K562 (cell line): ENCODE data around the gene LUZP4. TPM values are rescaled to one million over a fixed set of nuclear protein-coding genes. Genes with fewer than 3 reads are reported as not detected.

ENCODE experiments used
- ATAC-seq: fragments of 200-7000 bp; cut with Tn5 transposase; 3 replicates; pipeline ENCODE4 v1.9.1; 2020; ENCODE audit warnings: moderate library complexity
- BruUV-seq: library from RNA; stranded (reverse); fragments of 400-500 nt; replicated peaks from 2 replicates; lab custom pipeline; 2021; lab: Mats Ljungman, UMichigan
- CTCF ChIA-PET: fragments of 300-600 bp; formaldehyde crosslinking; extraction: SDS; loops from one replicate; lab custom pipeline; 2021; ENCODE audit warnings: low intra/inter-chr PET ratio; lab: Yijun Ruan, JAX
- POLR2A ChIA-PET: fragments of 300-600, 350-650 bp; sonication (Branson Sonifier 250); formaldehyde crosslinking; extraction: SDS; loops from one replicate; lab custom pipeline; 2021; ENCODE audit warnings: antibody characterized with exemption, inconsistent platforms; lab: Yijun Ruan, JAX
- DNase-seq, 4 experiments: peaks; one replicate each; pipeline versions ENCODE4 v3.0.0 to v3.0.0-alpha.2; 2011 to 2018; ENCODE audit warnings: low spot score in 3 of 4, mixed read lengths in 3 of 4; ENCODE audit errors: extremely low read depth in 1 of 4
- FAIRE-seq: peaks from 2 replicates; lab custom pipeline; 2011; peaks lifted over from hg19 to GRCh38; lab: Jason Lieb, UNC
- H2AFZ ChIP-seq: 2 replicates; pipeline ENCODE4 v1.6.0; 2011; ENCODE audit warnings: low read depth, low read length, control low read depth, inconsistent platforms
- H3K27ac ChIP-seq: fragments of 200-600 bp; 3 replicates; pipeline ENCODE4 v1.8.0; 2011; ENCODE audit warnings: low read depth, mild to moderate bottlenecking, control low read depth, inconsistent platforms, low read length, moderate library complexity, mixed read lengths; ENCODE audit errors: extremely low read depth
- H3K27me3 ChIP-seq, 2 experiments: fragments of 300-600 bp in 1 of 2; 2 replicates in 1 of 2; 3 replicates in 1 of 2; pipeline versions ENCODE4 v1.6.0 to v1.8.0; 2011; ENCODE audit warnings: inconsistent platforms in 2 of 2, low read length in 2 of 2, mild to moderate bottlenecking in 1 of 2, mixed read lengths in 1 of 2, moderate library complexity in 1 of 2; ENCODE audit not compliant: control insufficient read depth in 2 of 2, insufficient read depth in 2 of 2
- H3K36me3 ChIP-seq: fragments of 300-600 bp; 3 replicates; pipeline ENCODE4 v1.8.0; 2011; ENCODE audit warnings: mild to moderate bottlenecking, low read length, inconsistent platforms; ENCODE audit not compliant: control insufficient read depth, insufficient read depth
- H3K4me1 ChIP-seq, 2 experiments: fragments of 200-600 bp in 1 of 2; replicated peaks in 1 of 2; 2 replicates in 1 of 2; 3 replicates in 1 of 2; pipeline versions ENCODE4 v1.5.1 to v1.8.0; 2011; ENCODE audit warnings: inconsistent platforms in 2 of 2, low read length in 2 of 2, mild to moderate bottlenecking in 1 of 2, mixed read lengths in 1 of 2, moderate library complexity in 1 of 2; ENCODE audit not compliant: control insufficient read depth in 2 of 2, insufficient read depth in 2 of 2
- H3K4me2 ChIP-seq: 2 replicates; pipeline ENCODE4 v1.6.1; 2011; ENCODE audit warnings: low read length, control low read depth, inconsistent platforms, mixed read lengths; ENCODE audit not compliant: insufficient read depth
- H3K4me3 ChIP-seq: fragments of 200-600 bp; sonication (generic), shearing (Covaris generic); 2 replicates; pipeline ENCODE4 v1.5.1; 2016; ENCODE audit warnings: control low read depth, inconsistent platforms
- H3K79me2 ChIP-seq: fragments of 200-600 bp; 3 replicates; pipeline ENCODE4 v1.8.0; 2011; ENCODE audit warnings: low read length, inconsistent platforms; ENCODE audit not compliant: control insufficient read depth, insufficient read depth
- H3K9ac ChIP-seq, 2 experiments: 2 replicates each; pipeline versions ENCODE4 v1.6.0 to v1.6.1; 2011; ENCODE audit warnings: low read depth in 2 of 2, low read length in 2 of 2, control low read depth in 1 of 2, inconsistent platforms in 1 of 2, mild to moderate bottlenecking in 1 of 2, mixed read lengths in 1 of 2; ENCODE audit not compliant: insufficient read depth in 1 of 2
- H3K9me1 ChIP-seq: one replicate; pipeline ENCODE4 v1.6.0; 2011; ENCODE audit warnings: inconsistent platforms, mild to moderate bottlenecking, low read length, moderate library complexity; ENCODE audit not compliant: control insufficient read depth, insufficient read depth
- H3K9me3 ChIP-seq: replicated peaks from 2 replicates; pipeline ENCODE4 v1.5.1; 2011; ENCODE audit warnings: low read depth, low read length, inconsistent platforms; ENCODE audit not compliant: control insufficient read depth, insufficient read depth
- H4K20me1 ChIP-seq: replicated peaks from 2 replicates; pipeline ENCODE4 v1.6.1; 2011; ENCODE audit warnings: low read length, inconsistent platforms, mixed read lengths; ENCODE audit not compliant: control insufficient read depth, insufficient read depth
- CCNT2 ChIP-seq: IDR thresholded peaks from 2 replicates; pipeline ENCODE4 v1.6.1; 2011; ENCODE audit warnings: borderline replicate concordance, low read depth, mild to moderate bottlenecking, moderate library complexity, mixed read lengths, low read length; ENCODE audit not compliant: insufficient read length; ENCODE audit errors: extremely low read depth
- ELF1 ChIP-seq: fragments of 200-800 bp; sonication (Bioruptor generic); IDR thresholded peaks from 2 replicates; pipeline ENCODE4 v1.6.1; 2016; ENCODE audit warnings: missing genetic modification characterization, missing compliant biosample characterization
- FOXK1 ChIP-seq: sonication (generic); formaldehyde crosslinking; IDR thresholded peaks from 2 replicates; pipeline ENCODE4 v1.8.0; 2022; ENCODE audit warnings: missing genetic modification reagents, mild to moderate bottlenecking, borderline replicate concordance
- FUS ChIP-seq: fragments of 200-400 bp; formaldehyde crosslinking; optimal IDR thresholded peaks from 2 replicates; pipeline ENCODE3; 2017; ENCODE audit warnings: low read depth, low read length
- HDAC8 ChIP-seq: fragments of 450-650 bp; IDR thresholded peaks from 2 replicates; pipeline ENCODE4 v1.6.1; 2016; ENCODE audit warnings: mild to moderate bottlenecking, missing genetic modification characterization, moderate library complexity, missing compliant biosample characterization
- HNRNPH1 ChIP-seq: fragments of 200-400 bp; formaldehyde crosslinking; optimal IDR thresholded peaks from 2 replicates; pipeline ENCODE3; 2017; ENCODE audit warnings: low read depth, mild to moderate bottlenecking, low read length, moderate library complexity
- MEF2A ChIP-seq: IDR thresholded peaks from 2 replicates; pipeline ENCODE4 v1.6.1; 2011; ENCODE audit warnings: low read depth, mild to moderate bottlenecking, low read length, moderate library complexity; ENCODE audit not compliant: control insufficient read depth
- SETDB1 ChIP-seq: IDR thresholded peaks from one replicate; pipeline ENCODE4 v1.6.1; 2012; ENCODE audit warnings: low read length, control low read depth, inconsistent platforms
- SIRT6 ChIP-seq: IDR thresholded peaks from one replicate; pipeline ENCODE4 v1.6.1; 2012; ENCODE audit warnings: low read depth, mild to moderate bottlenecking, control low read depth, inconsistent platforms, low read length, moderate library complexity
- TGIF2 ChIP-seq: sonication (generic); formaldehyde crosslinking; IDR thresholded peaks from 2 replicates; pipeline ENCODE4 v1.8.1; 2022; ENCODE audit warnings: mild to moderate bottlenecking, missing genetic modification reagents, moderate library complexity
- TSC22D4 ChIP-seq: fragments of 450-650 bp; IDR thresholded peaks from 2 replicates; pipeline ENCODE4 v1.6.1; 2016; ENCODE audit warnings: missing genetic modification characterization, missing biosample characterization, control low read depth
- ZNF609 ChIP-seq: sonication (generic); formaldehyde crosslinking; IDR thresholded peaks from 2 replicates; pipeline ENCODE4 v1.8.1; 2023; ENCODE audit warnings: missing genetic modification reagents, mild to moderate bottlenecking, borderline replicate concordance
- WGBS: fragments of 100-300 bp; shearing (Covaris generic); methylation state at CpG from one replicate; pipeline ENCODE4 v1.1.6; 2016; ENCODE audit warnings: low coverage, mixed read lengths; ENCODE audit not compliant: insufficient coverage; ENCODE audit errors: missing lambda C conversion rate; 5-methylcytosine and 5-hydroxymethylcytosine counted together
- in situ Hi-C: fragments of 300-500 bp; cut with MboI; formaldehyde crosslinking; loops from 4 replicates; pipeline ENCODE4 v1.15.0; 2018; ENCODE audit warnings: inconsistent platforms, mixed read lengths
- intact Hi-C: fragments of 100-400 bp; cut with micrococcal nuclease; formaldehyde crosslinking; loops from 2 replicates; pipeline ENCODE4 v1.14.2; 2022
- polyA plus RNA-seq, 8 experiments: library from polyadenylated mRNA; depleted of rRNA in 4 of 8; stranded (reverse) in 5 of 8; unstranded in 3 of 8; fragments of >200 nt; fragmentation: Nextera tagmentation in 2 of 8; fragmentation: Illumina TruSeq in 1 of 8; extraction: Ambion mirVana in 2 of 8; extraction: Trizol in 1 of 8; gene quantifications; 2 replicates each; pipeline versions ENCODE4 v1.2.1 to v1.2.3, GENCODE V29; 2011 to 2014; ENCODE audit warnings: inconsistent platforms in 1 of 8, missing spikeins in 1 of 8
- total RNA-seq, 7 experiments: library from RNA; depleted of rRNA in 6 of 7; stranded (reverse); fragments of >200 nt in 6 of 7; fragmentation: Illumina TruSeq in 2 of 7; extraction: Trizol in 2 of 7; gene quantifications; 2 replicates each; pipeline versions ENCODE4 v1.2.1 to v1.2.3, GENCODE V29; 2011 to 2021; ENCODE audit warnings: low replicate concordance in 1 of 7
- TF ChIP-seq, protein P1 (sequence below): IDR thresholded peaks from 2 replicates; pipeline ENCODE4 v1.6.1; 2014; ENCODE audit warnings: antibody characterized with exemption
- TF ChIP-seq, protein P2 (sequence below): sonication (generic); formaldehyde crosslinking; IDR thresholded peaks from 2 replicates; pipeline ENCODE4 v1.8.1; 2022; ENCODE audit warnings: missing genetic modification reagents

Gene LUZP4
- total and polyA plus RNA-seq, 9 of the 15 experiments (the other 6 are each of a cell fraction or from before 2014, with no cell fraction given): 0.16 to 1.1 (median 0.36) TPM

GRCh38 chrX:115269051-115269683 is 20.3 kb upstream of the LUZP4 start (continued):
- TF ChIP-seq ZNF609 (CRISPR knock-in tag) (no peak), CCNT2 (no peak), HDAC8 (no peak), ELF1 (no peak)

- Histone ChIP-seq H3K9me1 (no peaks in the 10 kb centered on the region), H2AFZ (no peak overlapping the region), H3K36me3 (no peaks in the 10 kb centered on the region), H3K9me3 (no peaks in the 10 kb centered on the region), H3K27me3 (peaks cover 0 to 5% of the 10 kb centered on the region in 2 experiments; a peak in 1 of 5 replicates), H3K79me2 (no peaks in the 10 kb centered on the region), H3K4me2 (no peak overlapping the region), H3K9ac (no peak overlapping the region), H3K4me1 (no peaks in the 10 kb centered on the region), H3K27ac (no peak overlapping the region), H3K4me3 (no peak overlapping the region), H4K20me1 (no peaks in the 10 kb centered on the region)
- 0% methylated on average over 4 of the region's 4 CpGs for WGBS
- DNase-seq (no peak), ATAC-seq (no peak), FAIRE-seq (no peak)
- TF ChIP-seq TSC22D4 (no peak), TGIF2 (CRISPR knock-in tag) (no peak), MEF2A (no peak), FOXK1 (CRISPR knock-in tag) (no peak), SETDB1 (no peak), HNRNPH1 (no peak), FUS (no peak), SIRT6 (no peak)
- TF ChIP-seq, protein P1, sequence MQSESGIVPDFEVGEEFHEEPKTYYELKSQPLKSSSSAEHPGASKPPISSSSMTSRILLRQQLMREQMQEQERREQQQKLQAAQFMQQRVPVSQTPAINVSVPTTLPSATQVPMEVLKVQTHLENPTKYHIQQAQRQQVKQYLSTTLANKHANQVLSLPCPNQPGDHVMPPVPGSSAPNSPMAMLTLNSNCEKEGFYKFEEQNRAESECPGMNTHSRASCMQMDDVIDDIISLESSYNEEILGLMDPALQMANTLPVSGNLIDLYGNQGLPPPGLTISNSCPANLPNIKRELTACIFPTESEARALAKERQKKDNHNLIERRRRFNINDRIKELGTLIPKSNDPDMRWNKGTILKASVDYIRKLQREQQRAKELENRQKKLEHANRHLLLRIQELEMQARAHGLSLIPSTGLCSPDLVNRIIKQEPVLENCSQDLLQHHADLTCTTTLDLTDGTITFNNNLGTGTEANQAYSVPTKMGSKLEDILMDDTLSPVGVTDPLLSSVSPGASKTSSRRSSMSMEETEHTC: no peak
- TF ChIP-seq, protein P2, sequence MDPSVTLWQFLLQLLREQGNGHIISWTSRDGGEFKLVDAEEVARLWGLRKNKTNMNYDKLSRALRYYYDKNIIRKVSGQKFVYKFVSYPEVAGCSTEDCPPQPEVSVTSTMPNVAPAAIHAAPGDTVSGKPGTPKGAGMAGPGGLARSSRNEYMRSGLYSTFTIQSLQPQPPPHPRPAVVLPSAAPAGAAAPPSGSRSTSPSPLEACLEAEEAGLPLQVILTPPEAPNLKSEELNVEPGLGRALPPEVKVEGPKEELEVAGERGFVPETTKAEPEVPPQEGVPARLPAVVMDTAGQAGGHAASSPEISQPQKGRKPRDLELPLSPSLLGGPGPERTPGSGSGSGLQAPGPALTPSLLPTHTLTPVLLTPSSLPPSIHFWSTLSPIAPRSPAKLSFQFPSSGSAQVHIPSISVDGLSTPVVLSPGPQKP: no peak
- in situ Hi-C loops: no loop called here
- BruUV-seq: no TSS peak
- POLR2A ChIA-PET: no interaction called here
- intact Hi-C loops: no loop called here
- CTCF ChIA-PET: no interaction called here
Observed at GRCh38 chrX:115284877-115285276, 4.6 kb upstream of the LUZP4 start.
